Epithelial cell of prostate (primary cell): Measurements from ENCODE around the gene NLGN1.

ENCODE experiments used
- DNase-seq: peaks from one replicate; pipeline ENCODE4 v3.0.0-alpha.2; 2011; ENCODE audit warnings: low read depth, low spot score
- H3K27ac ChIP-seq: fragments of 450-650 bp; 2 replicates; pipeline ENCODE4 v1.5.1; 2017; ENCODE audit warnings: mild to moderate bottlenecking

NLGN1 gene

DNA sequence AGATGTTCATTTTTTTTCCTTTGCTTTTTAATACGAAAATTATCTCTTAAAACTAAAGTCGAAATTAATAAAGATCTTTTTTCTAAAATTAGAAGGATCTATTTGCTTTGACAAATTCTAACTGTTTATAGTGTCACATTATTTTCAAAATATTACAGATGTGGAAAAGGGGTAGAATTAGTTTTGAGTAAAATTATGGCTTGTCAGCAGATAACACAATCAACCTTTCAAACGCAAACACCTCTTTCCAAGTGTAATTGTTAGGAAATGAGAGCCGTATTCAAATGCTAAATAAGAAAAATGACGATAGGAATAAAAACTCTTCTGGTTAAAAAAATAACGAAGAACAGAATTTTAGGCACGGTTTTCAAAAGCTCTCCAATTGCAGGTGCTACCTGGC is 704.7 kb downstream of the NLGN1 start:
- H3K27ac ChIP-seq, result no peak overlapping the region
- DNase-seq, result no peak

DNA sequence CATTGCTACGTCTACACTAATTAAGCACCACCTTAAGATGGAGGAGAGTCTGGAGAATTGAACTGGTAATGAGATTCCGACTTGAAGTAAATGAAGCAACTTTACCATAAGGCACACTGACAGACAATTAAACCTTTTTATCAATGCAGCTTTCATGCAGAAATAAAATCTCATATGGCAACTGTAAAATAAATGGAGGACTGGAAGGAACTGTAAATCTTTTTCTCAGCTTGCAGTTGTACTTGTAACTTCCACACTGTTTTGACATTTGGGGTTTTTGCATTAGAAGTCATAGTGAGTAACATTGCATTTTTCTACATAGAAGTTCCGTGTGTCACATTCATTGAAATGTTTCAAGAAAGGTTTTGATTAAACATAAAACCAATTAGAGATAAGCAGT is 705.3 kb downstream of the NLGN1 start:
- no peak for DNase-seq
- H3K27ac ChIP-seq, result no peak overlapping the region

DNA sequence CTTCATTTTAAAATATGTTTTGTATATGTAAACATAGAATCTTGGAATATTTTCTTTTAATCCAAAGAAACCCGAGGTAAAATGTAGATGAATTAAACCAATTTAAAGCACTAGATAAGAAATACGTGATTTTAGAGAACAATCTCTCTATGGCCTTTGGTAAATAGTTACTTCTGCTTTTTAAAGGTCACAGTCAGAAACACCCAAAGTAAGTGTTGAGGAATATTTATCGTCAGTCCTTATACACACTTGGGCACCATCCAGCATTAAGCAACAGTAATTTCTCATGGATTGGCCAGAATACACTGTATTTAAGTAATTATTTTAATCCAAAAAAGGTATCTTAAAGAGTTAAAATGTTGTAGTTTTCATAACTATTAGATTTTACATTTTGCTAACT is 713.2 kb downstream of the NLGN1 start:
- no peak for DNase-seq
- no peak overlapping the region for H3K27ac ChIP-seq

DNA sequence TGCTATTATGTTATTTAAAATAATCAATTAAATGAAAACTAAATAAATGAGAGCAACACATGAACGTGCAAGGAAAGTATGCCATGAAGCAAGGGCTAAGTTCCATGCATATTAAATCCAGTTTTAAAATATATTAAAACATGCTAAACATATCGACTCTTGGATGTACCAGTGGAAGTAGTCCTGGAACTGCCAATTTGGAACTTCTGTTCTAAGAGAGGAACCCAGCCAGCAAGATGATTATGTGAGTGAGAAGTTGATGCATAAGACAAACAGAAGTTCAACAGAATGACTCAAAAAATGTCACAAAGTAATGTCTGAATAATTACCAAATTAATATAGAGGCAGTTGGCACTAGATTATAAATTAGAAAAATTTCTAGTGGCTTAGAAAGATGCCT is 714.2 kb downstream of the NLGN1 start:
- DNase-seq, result no peak
- H3K27ac ChIP-seq, result no peak overlapping the region

DNA sequence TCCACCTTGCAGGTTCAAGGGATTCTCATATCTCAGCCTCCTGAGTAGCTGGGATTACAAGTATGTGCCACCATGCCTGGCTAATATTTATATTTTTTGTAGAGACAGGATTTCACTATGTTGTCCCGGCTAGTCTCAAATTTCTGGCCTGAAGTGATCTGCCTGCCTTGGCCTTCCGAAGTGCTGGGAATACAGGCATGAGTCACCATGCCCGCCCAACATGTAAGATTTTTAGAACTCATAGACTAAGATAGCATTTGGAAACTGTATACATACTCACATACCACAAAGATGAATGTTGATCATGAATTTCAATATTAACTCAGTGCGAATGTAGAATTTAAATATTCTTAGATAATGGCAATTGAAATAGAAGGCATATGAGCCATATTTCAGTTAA is 718.9 kb downstream of the NLGN1 start:
- no peak overlapping the region for H3K27ac ChIP-seq
- no peak for DNase-seq

DNA sequence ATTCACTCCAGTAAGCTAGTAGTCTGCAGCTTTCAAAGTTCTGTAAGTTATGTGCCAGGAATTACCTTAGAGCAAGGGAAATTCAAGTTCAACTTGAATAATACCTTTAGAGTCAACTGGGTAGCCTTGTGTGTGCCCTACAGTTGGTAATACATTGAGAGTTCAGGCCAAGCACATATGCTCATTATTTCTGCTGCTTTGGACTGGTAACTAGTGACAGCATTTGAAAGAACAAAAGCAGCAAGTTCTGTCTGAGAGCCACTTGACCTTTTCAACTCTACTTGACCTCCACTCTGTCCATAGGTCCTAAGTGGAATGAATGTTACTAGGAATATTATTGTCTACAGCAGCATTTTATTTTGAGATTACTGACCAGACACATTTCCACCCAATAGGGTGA is 723.5 kb downstream of the NLGN1 start:
- no peak overlapping the region for H3K27ac ChIP-seq
- no peak for DNase-seq

DNA sequence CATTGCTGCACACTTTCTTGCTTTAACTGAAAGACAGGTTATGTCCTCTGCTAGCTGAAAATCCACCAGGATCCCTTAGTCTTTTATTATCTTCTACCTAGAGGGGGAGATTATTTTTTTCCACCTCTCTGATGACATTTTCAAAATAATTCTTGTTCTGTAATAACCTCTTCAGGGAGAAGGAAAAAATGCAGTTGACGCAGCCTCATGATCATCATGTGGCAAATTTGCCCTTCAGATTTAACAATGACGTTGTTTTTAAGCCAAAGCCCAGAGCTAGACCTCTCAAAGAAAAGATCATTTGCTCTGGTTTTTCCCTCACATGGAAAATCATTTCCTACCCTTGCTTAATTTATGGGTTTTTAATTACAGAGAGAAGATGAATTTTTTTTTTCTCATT is 724.9 kb downstream of the NLGN1 start:
- DNase-seq, result no peak
- no peak overlapping the region for H3K27ac ChIP-seq

DNA sequence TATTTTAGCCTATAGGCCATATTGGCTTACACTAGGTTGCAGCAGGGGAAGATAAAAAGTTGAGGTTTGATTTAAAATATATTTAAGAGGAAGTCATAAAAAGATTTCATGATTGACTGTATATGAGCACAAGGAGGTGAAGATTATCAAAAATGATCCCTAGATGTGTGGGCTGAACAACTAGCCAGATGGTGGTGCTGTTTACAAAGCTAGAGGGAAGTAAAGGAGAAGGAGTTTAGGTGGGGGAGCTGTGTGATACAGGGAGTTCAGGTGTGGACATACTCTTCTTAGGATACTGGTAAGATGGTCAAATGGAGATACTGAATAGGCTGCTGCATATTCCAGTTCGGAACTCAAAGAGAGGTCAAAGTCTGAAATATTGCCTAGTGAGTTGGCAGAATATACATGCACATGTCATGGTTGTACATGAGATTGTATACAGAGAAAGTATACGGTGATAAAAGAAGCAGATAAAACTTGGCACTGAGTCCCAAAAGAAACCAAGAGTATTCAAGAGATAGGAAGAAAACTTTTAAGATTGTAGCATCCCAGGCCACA is 727.8 kb downstream of the NLGN1 start:
- DNase-seq, result no peak
- H3K27ac ChIP-seq, result no peak overlapping the region

DNA sequence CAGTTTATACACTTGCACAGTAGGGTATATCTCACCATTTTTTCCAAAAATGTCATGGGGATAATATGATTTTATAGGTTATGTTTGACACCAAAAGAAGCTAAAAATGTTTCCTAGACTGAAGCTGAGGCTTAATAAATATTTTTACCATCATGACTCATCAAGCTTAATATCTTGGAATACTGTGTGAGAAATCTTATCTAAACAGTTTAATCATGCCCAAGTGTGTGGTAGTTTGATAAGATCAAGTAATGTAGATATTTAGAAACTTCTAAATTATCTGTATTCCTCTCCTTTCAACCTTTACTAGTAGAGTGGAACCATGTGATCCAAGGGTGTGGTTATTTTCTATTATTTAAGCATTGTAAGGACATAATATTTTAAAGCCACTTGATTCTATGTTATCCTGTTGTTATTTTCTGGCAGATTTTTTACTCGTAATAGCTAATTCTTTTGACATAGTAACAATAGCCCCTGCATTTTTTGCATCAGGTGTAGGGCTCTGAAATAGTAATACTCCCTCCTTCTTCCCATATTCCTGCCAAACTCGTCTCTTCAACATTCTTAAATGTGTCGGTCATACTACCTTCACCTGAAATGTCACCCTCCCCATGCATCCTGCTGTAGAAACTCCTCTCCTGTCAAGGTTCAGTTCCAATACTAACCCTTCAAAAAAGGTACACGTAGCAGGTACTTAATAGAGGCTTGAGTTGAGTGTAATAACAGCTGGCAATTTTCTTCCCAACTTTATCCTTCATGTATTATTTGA is 729.6 kb downstream of the NLGN1 start:
- no peak overlapping the region for H3K27ac ChIP-seq
- DNase-seq, result no peak

DNA sequence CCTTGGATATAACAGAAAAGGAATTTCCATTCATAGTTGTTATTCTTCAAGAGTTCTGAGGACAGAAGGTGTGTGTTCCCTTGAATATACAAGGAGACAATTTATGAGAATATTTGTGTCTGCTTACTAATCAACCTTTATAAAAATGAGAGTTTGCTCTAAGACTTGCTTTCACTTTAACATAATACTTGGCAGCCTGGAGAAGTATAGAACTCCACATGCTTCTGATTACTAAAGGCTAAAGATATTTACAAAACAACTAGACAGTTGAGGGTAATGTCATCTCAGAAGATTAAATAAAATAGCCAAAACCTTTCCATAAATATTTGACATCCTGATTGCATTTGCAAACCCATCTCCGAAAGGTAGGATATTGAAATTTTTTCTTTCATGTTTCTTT is 734.5 kb downstream of the NLGN1 start:
- no peak for DNase-seq
- H3K27ac ChIP-seq, result no peak overlapping the region

DNA sequence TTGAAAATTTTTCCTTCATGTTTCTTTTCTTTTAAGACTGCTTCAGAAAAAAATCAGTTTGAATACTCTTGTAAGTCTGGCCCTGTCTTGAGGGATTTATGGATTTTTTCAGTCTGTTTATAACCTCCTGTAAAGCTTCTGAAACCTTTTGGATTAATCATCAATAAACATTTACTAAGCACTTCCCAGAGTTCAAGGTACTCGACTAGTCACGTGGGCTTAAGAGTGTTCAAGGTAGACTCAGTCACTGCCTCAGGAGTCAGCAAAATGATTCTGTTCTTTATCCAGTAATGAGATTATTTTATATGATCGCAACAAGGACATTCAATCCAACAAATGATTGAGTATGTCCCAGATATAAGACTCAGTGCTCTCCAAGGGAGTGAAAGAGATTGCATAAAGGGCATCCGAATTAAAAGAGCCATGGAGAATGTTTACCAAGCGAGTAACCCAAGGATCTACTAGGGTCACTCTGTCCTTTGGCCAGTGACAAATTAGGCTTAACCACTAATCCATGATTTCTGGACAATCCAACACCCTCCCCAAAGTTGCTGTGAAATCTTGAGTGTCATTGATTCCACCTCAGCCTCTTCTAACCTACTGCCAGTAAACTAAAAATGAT is 735.0 kb downstream of the NLGN1 start:
- DNase-seq, result no peak
- H3K27ac ChIP-seq, result no peak overlapping the region

DNA sequence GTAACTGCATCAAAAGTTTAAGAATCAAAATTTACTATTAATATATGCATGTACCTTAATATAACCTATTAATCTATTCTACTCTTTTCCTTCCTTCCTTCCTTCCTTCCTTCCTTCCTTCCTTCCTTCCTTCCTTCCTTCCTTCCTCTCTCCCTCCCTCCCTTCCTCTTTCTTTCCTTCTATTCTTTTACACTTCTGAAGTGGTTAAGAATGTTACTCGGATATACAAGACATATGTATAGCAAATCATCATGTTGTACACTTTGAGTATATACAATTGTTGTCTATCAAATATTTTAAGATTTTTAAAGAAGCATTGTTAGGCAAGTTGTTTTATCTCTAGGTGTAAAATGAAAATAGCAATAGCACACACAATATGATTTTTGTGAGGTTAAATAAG is 748.5 kb downstream of the NLGN1 start:
- DNase-seq, result no peak
- no peak overlapping the region for H3K27ac ChIP-seq

DNA sequence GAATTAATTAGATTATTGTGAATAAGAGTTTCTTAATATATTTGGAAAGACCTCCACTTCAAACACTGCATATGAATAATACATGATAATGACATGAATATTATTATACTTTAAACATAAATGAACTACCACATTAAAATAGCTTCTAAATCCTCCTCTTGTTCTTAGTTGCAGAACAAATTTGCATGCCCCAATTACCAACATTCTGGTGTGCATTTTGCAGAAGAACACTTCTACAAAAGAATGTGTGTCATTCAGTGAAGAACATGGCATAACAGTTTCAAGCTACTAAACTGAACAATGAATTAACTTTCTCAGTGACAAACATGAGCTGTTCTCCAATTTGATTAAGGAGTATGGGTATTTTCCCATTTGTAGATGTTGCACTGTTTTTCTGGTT is 750.3 kb downstream of the NLGN1 start:
- no peak overlapping the region for H3K27ac ChIP-seq
- DNase-seq, result no peak

DNA sequence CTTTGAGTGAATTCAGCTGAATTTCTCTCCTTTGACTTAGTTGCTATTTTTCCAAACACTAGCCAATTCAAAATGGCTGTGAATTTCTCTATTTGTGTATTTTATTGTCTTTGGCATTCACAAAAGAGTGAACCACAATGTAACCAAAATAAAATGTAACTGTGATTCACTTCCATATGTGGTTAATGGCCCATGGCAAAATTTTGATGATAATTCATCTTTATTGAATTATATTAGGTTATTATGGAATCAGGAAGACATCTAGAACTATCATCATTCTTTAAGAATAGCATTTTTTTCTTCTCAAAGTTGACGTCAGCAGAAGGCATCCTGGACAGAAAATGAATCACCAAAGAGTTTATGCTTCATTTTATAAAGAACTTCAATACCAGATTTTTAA is 756.3 kb downstream of the NLGN1 start:
- DNase-seq, result no peak
- H3K27ac ChIP-seq, result no peak overlapping the region

DNA sequence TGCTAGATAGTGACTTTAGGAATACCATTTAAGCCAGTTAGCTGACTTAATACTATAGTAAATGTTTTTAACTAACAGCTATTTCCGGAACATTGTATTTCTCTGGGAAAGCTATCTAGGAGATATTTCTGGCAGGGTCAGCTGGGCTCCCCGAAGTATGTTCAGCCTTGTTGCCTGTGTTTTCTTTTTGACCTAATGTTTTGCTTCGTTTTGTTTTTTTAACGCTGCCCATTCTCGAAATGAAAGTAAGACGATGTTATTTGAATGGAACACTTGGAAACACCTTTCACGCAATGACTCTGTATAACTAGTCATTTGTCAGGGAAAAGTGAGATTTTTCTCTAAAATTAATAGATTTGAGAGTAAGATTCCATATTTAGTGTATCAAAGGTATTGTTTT is 758.7 kb downstream of the NLGN1 start:
- H3K27ac ChIP-seq, result no peak overlapping the region
- DNase-seq, result no peak

DNA sequence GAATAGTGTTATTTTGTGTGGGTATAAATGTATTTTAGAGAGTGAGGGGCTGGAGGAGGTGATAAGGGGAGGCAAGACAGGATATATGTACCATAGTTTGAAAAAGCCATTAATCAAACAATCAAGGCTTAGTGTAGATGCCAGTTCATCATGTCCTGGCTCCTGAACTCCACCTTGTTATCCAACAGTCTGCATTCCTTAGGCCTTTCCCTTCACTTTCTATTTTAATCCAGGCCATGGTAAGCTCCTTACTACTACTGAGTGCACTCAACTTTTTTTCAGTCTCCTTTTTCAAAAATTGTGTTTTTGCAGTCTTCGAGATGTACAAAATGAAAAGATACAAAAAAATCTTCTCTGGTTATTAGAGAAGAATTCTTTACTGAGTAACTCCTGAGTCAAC is 761.1 kb downstream of the NLGN1 start:
- DNase-seq, result no peak
- no peak overlapping the region for H3K27ac ChIP-seq

DNA sequence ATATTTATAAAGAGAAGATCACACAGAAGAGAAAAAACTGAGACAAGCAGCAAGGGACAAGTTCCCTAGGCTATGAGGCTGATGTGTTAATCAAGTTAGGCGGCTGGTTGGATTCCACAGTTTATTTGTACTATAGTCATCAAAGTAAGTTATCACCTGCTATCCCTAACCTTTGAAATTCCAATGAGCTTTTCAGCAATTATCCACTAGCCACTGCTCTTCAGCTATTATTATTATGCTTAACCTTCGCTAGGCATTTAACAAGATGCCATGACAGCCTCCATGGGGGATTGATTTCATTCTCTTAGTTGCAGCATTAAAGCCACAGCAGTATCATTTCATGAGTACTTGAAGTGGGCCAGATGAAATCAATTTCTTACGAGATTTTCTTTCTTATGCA is 762.1 kb downstream of the NLGN1 start:
- H3K27ac ChIP-seq, result no peak overlapping the region
- no peak for DNase-seq

DNA sequence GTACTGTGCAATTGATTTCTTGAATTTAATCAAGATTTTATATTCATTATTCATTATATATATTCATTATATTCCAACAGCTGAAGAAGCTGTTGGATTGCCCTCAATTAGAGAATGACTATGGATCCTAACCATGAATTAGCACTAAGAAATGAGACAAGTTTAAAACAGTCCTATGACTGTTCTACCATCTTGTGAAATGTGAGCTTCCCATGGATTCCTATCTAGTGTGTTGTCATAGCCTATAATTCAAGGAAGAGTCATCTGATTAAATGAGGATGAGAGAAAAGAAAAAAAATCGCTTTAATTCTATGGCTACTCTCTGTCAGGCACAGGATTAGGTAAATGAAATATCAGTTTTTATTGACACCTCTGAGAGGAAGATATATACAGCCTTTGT is 765.0 kb downstream of the NLGN1 start:
- DNase-seq, result no peak
- no peak overlapping the region for H3K27ac ChIP-seq

DNA sequence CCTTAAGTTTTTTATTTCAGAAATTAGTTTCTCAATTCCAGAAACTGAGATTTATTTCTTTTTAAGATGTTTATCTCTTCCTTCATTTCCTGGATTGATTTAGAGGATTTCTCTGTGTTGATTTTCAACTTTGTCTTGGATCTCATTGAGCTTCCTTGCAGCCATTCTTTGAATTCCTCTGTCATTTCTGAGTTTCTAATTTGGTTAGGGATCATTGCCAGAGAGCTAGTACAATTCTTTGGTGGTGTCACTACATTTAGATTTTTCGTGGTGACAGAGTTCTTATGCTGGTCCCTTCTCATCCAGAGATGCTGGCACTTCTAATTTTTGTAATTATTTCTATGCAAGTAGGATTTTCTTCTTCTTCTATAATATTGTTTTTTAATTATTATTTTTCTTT is 770.5 kb downstream of the NLGN1 start:
- DNase-seq, result no peak
- no peak overlapping the region for H3K27ac ChIP-seq

DNA sequence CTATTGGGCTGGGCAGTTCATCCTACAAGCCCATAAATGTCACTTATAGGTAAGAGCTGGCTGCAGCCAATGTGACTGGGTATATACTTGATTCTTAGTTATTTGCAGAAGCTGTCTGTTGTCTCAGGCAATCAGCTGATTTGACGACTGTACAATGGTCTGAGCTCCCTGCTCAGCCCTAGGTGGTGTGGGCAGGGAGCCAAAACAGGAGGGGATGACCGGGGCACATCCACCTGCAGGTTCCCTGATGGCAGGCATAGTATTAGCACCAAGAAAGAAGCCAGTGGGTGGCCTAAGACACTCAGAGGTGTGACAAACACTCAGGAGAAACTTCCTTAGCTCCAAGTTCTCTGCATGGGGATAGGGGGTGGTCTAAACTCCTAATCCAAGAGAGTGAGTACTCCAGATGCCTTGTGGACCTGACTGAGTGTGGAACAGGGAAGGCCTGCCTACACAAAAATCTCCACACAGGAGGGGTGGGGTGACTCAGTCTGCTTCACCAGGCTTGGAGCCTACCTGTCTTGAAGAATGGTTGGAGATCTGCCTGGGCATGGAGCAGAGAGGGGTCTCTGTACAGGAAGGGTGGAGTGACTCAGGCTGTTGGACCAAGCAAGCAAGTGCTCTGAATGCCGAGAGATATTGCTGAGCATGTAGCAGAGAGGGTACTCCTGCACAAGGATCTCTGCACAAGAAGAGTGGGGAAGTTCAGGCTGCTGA is 771.2 kb downstream of the NLGN1 start:
- no peak overlapping the region for H3K27ac ChIP-seq
- no peak for DNase-seq

DNA sequence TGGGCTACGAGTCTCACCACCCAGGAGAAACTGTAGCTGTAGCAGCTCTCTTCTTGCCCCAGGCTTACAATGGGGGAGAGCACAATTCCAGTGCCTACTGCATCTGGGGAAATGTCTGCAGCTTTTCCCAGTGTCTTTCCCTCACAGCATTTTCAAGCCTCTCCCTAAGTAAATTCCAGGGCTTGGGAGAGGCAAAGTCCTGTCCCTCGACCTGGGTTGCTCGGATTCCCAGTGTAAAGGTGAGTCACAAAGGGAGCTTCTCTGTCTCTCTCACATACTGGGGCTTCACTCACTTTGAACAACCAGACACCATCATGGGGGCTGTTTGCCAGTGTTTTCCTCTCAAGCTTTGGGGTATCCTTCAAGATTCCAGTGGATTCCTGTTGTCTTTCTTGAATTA is 772.2 kb downstream of the NLGN1 start:
- no peak for DNase-seq
- H3K27ac ChIP-seq, result no peak overlapping the region
